IMR-90 (cell line): ENCODE measurements around the gene TMEM259.

Experiments used
- BHLHE40 ChIP-seq: fragments of 150-350 bp; IDR thresholded peaks from 2 replicates; pipeline ENCODE4 v1.6.1; 2016; ENCODE audit warnings: mild to moderate bottlenecking, low read depth, low read length
- CEBPB ChIP-seq: IDR thresholded peaks from 2 replicates; pipeline ENCODE4 v1.6.1; 2012; ENCODE audit warnings: low read depth, low read length, improper control_type of control experiment
- CTCF ChIP-seq: conservative IDR thresholded peaks from 2 replicates; pipeline ENCODE4 v1.5.1; 2012; ENCODE audit warnings: mild to moderate bottlenecking, low read depth, low read length, improper control_type of control experiment
- FOS ChIP-seq: fragments of 150-350 bp; IDR thresholded peaks from 2 replicates; pipeline ENCODE4 v1.6.1; 2016; ENCODE audit warnings: low read depth, low read length
- RFX5 ChIP-seq: IDR thresholded peaks from 2 replicates; pipeline ENCODE4 v1.8.0; 2012; ENCODE audit warnings: low read depth, mild to moderate bottlenecking, low read length, moderate library complexity

DNA sequence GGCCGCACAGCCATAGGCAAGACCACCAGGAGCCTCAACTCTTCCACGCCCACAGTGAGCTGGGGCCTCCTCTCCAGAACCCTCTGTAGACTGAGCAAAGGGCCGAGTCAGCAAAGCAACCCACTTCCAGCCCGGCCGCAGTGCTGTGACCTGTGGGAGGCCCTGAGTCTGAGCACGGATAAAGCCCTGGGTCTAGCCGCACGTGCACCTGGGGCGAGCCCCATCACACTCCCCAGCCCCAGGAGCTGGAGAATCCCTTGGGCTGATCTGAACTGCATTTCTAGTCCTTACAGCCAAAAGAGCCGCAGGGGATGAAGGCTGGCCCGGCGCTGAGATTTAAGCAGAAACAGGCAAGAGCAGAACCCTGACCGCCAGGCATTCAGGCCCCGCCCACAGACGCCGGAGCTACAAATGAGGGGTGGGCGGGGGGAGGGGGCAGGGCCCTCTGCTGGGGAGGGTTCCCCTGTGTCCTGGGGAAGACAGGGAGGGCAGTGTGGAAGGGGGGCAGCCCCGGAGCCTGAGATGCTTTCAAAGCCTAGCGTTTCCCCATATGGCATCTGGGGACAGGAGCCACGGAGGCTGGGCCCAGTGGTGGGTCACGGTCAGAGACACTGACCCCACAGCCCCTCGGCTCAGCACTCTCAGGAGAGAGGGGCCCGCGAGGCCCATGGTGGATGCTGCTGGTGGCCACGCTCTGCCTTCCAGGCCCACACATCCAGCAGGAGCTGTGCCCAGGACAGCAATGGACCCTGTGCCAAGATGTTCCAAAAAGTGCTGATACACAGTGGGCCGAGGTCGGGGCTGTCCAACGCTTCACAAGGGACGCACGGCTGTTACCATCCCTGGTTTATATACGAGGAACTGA, 4.9 kb downstream of the TMEM259 start:
- TF ChIP-seq CTCF (no peak), CEBPB (no peak), FOS (no peak), BHLHE40 (no peak), RFX5 (no peak)
